Colonic mucosa (tissue), 4 donors: ENCODE results near the gene NLRP13. TPM values are rescaled to one million over a fixed set of nuclear protein-coding genes. Genes with fewer than 3 reads are reported as not detected.
"Not testable (repeated sequence)": the region's sequence is repeated elsewhere in the genome, so short reads cannot be mapped to it uniquely, and the experiment has no call there.

Source experiments
- DNase-seq: peaks from one replicate; pipeline ENCODE4 v3.0.0-alpha.2; 2020
- H3K27ac ChIP-seq: fragments of 200-600 bp; one replicate; pipeline ENCODE4 v1.8.0; 2021
- H3K27me3 ChIP-seq: fragments of 200-600 bp; one replicate; pipeline ENCODE4 v1.8.0; 2021
- H3K36me3 ChIP-seq: fragments of 200-600 bp; one replicate; pipeline ENCODE4 v1.8.0; 2021
- H3K4me1 ChIP-seq: fragments of 200-600 bp; one replicate; pipeline ENCODE4 v1.8.0; 2021; ENCODE audit warnings: mild to moderate bottlenecking
- H3K4me3 ChIP-seq: fragments of 200-600 bp; one replicate; pipeline ENCODE4 v1.8.0; 2021
- H3K9ac ChIP-seq, 2 donors: one replicate each; pipeline ENCODE4 v1.7.0; 2013; ENCODE audit warnings: control low read depth in 2 of 2, low read depth in 2 of 2, low read length in 2 of 2
- H3K9me3 ChIP-seq: fragments of 200-600 bp; one replicate; pipeline ENCODE4 v1.8.0; 2021
- intact Hi-C: fragments of 100-400 bp; cut with DNase I; formaldehyde crosslinking; loops from one replicate; pipeline ENCODE4 v1.14.1; 2022
- total RNA-seq, 2 donors: library from RNA; stranded (reverse); fragmentation: NEBNext Ultra II Directional in 1 of 2; extraction: Animal tissue kit (Norgen Biotek cat#: 25700) in 1 of 2; gene quantifications; one replicate each; pipeline ENCODE4 v1.2.1, GENCODE V29; 2021
- TF ChIP-seq, protein P1 (sequence below): fragments of 200-600 bp; IDR thresholded peaks from one replicate; pipeline ENCODE4 v1.8.0; 2022; ENCODE audit warnings: antibody characterized with exemption, mild to moderate bottlenecking
- donor health status: healthy.
- donor health status: DM: no; HTN: no; CAD: no.
- donor health status: DM: no; HTN: no; CAD: no.

NLRP13 gene
- total RNA-seq, 2 donors from 2014 or later: not detected

DNA sequence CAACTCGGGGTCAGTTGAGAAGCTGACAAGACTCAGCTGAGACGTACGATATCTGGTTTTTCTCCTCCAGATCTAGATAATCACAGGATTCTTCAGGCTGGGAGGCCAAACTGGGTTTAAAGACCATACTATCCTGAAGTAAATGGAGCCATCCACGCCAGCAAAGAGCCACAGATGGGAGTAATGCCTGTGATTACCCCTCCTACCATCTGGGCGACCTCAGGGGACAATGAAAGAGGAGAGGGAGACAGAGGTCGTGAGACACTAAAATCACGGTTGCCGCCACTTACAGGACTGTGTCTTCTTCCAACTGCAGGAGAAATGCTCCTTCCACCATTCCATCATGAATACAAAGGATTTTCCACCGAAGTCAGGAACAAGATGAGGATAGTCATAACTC is 3.1 kb upstream of the NLRP13 start:
- Histone ChIP-seq H3K4me3 (no peak overlapping the region), H3K9ac (no peak overlapping the region), H3K9me3 (no peaks in the 10 kb centered on the region), H3K4me1 (no peaks in the 10 kb centered on the region), H3K36me3 (no peaks in the 10 kb centered on the region), H3K27me3 (no peaks in the 10 kb centered on the region), H3K27ac (no peak overlapping the region)
- TF ChIP-seq, protein P1, sequence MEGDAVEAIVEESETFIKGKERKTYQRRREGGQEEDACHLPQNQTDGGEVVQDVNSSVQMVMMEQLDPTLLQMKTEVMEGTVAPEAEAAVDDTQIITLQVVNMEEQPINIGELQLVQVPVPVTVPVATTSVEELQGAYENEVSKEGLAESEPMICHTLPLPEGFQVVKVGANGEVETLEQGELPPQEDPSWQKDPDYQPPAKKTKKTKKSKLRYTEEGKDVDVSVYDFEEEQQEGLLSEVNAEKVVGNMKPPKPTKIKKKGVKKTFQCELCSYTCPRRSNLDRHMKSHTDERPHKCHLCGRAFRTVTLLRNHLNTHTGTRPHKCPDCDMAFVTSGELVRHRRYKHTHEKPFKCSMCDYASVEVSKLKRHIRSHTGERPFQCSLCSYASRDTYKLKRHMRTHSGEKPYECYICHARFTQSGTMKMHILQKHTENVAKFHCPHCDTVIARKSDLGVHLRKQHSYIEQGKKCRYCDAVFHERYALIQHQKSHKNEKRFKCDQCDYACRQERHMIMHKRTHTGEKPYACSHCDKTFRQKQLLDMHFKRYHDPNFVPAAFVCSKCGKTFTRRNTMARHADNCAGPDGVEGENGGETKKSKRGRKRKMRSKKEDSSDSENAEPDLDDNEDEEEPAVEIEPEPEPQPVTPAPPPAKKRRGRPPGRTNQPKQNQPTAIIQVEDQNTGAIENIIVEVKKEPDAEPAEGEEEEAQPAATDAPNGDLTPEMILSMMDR: no peak
- DNase-seq: no peak
- intact Hi-C loops: no loop called here

DNA sequence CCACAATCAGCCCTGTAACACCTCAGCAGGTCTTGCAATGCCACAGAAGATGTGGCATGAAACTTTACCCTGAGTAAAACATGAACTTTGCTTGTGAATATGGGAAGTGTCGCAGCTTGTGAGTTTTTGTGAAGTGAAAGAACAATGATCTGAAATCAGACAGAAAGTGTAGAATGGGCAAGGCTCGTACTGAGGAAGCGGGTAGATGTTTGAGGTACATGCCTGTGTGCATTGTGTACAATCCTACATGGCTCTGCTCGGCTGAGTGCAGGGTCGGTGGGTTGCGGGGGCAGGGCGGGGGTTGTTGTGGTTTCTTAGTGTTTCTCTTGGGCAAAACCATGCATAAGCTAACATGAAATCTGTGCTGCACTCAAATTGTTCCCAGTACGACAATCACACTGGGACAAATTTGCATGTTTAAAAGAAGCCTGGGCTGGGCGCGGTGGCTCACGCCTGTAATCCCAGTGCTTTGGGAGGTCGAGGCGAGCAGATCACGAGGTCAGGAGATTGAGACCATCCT is 1.1 kb downstream of the NLRP13 start:
- no peaks in the 10 kb centered on the region for H3K9me3 ChIP-seq
- no peaks in the 10 kb centered on the region for H3K27me3 ChIP-seq
- H3K9ac ChIP-seq: no peak overlapping the region
- intact Hi-C loops: no loop called here
- TF ChIP-seq, protein P1: no peak
- H3K4me3 ChIP-seq: no peak overlapping the region
- no peaks in the 10 kb centered on the region for H3K4me1 ChIP-seq
- H3K36me3 ChIP-seq: no peaks in the 10 kb centered on the region
- DNase-seq: no peak
- H3K27ac ChIP-seq: no peak overlapping the region

DNA sequence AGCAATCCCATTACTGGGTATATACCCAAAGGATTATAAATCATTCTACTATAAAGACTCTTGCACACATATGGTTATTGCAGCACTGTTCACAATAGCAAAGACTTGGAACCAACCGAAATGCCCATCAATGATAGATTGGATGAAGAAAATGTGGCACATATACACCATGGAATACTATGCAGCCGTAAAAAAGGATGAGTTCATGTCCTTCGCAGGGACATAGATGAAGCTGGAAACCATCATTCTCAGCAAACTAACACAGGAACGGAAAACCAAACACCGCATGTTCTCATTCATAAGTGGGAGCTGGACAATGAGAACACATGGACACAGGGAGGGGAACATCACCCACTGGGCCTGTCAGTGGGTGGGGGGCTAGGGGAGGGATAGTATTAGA is 2.9 kb downstream of the NLRP13 start:
- intact Hi-C loops, H3K27ac ChIP-seq, DNase-seq: not testable (repeated sequence)

DNA sequence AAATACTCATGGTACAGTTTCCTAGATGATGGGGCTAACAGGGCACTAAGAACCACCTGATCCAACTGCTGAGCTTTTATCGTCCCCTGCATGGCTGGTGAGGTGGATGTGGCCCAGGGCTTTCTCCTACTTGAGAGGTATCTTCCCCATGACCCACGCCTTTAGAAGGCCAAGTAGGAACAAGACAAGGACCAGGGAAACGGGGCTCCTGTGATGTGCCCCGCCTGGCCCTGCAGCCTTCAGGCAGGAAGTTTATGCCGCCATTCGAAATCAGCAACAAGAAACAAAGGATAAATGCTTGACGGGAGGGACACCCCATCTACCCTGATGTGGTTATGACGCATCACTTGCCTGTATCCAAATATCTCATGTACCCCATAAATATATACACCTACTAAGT is 4.1 kb downstream of the NLRP13 start:
- no peaks in the 10 kb centered on the region for H3K36me3 ChIP-seq
- no peak overlapping the region for H3K9ac ChIP-seq
- H3K9me3 ChIP-seq: no peaks in the 10 kb centered on the region
- no peak for DNase-seq
- H3K4me3 ChIP-seq: no peak overlapping the region
- H3K4me1 ChIP-seq: no peaks in the 10 kb centered on the region
- intact Hi-C loops: no loop called here
- TF ChIP-seq, protein P1: no peak
- no peaks in the 10 kb centered on the region for H3K27me3 ChIP-seq
- H3K27ac ChIP-seq: no peak overlapping the region

More for the DNA sequence above, 2.9 kb downstream of the NLRP13 start:
- H3K4me1 ChIP-seq, H3K4me3 ChIP-seq, H3K27me3 ChIP-seq, H3K9ac ChIP-seq, H3K36me3 ChIP-seq, H3K9me3 ChIP-seq: not testable (repeated sequence)

DNA sequence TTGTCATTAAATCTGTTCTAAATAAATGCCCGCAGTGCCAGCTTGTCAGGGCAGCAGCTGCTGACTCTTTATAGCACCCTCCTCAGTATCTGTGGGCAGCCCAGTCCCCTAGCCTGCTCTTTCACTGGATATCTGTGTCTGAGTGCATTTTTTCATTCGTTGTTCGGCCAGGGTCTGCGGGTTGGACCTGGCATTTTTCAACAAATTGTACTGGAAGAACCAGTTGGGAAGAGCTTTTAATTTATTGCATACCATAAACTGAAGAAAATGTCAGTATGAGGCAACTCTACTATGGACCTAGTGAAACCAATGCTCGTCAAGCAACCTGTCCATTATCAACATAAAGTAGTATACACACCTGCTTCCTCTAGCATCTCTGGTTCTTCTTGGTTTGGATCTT is 8.6 kb downstream of the NLRP13 start:
- H3K27ac ChIP-seq: no peak overlapping the region
- intact Hi-C loops: no loop called here
- H3K4me1 ChIP-seq: no peaks in the 10 kb centered on the region
- no peak overlapping the region for H3K4me3 ChIP-seq
- no peaks in the 10 kb centered on the region for H3K27me3 ChIP-seq
- TF ChIP-seq, protein P1: no peak
- H3K9me3 ChIP-seq: no peaks in the 10 kb centered on the region
- H3K36me3 ChIP-seq: no peaks in the 10 kb centered on the region
- no peak overlapping the region for H3K9ac ChIP-seq
- no peak for DNase-seq

DNA sequence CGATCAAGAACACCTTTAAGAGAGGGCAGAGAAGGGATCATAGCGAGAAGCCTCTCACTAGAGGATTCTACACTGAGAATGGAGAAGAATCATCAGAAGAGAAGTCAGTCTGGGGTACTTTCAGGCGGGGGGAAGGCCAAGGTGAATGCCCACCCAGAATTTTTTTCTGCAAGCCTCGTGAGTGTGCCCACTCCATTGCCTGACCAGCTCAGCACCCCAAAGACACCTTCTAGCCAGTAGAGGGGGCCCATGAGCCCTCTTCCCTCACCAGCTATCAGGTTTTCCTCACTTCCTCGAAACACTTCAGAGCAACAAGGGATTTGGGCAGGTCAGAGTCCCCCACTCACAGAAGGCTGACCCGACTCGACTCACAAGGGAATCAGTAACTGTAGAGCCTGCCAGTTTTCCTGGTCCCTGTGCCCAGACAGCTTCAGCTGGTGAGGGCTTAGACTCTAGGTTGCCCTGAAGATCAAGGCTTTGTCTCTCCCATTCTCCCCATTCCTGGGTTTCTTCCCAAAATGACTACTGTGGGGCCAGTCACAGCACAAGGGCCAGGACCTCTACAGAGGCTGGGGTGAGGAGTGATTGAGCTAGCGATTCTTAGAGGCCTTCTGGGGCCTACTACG is 18.4 kb downstream of the NLRP13 start:
- no peak for DNase-seq
- H3K9ac ChIP-seq: no peak overlapping the region
- TF ChIP-seq, protein P1: no peak

More for the DNA sequence above, 18.4 kb downstream of the NLRP13 start:
- Histone ChIP-seq H3K27me3 (no peaks in the 10 kb centered on the region), H3K36me3 (no peaks in the 10 kb centered on the region), H3K4me3 (no peak overlapping the region), H3K4me1 (no peaks in the 10 kb centered on the region), H3K9me3 (no peaks in the 10 kb centered on the region), H3K27ac (no peak overlapping the region)
- intact Hi-C loops: no loop called here
